Endometrial microvascular endothelial cells (primary cell): ENCODE data around the gene TNFRSF13B. TPM values are rescaled to one million over a fixed set of nuclear protein-coding genes. Genes with fewer than 3 reads are reported as not detected.

Source experiments
- in situ Hi-C: cut with HindIII; loops from 2 replicates; pipeline ENCODE4 v1.10.0; 2017; ENCODE audit warnings: low sequenced_read_pairs, low pct_unique_long_range_greater_than_20kb; ENCODE audit errors: inconsistent ontology term
- total RNA-seq: library from RNA; depleted of rRNA; stranded (reverse); fragments of >200 nt; gene quantifications from one replicate; pipeline ENCODE4 v1.2.3, GENCODE V29; 2015; ENCODE audit errors: inconsistent ontology term

Gene TNFRSF13B
- total RNA-seq, 1 donor from 2014 or later, result not detected

GRCh38 chr17:16943541-16944333 lies 28.2 kb downstream of the TNFRSF13B start:
- in situ Hi-C loops, result no loop called here

GRCh38 chr17:16943032-16943352 lies 28.9 kb downstream of the TNFRSF13B start:
- in situ Hi-C loops, result no loop called here

- in situ Hi-C loops, result no loop called here
Measured at GRCh38 chr17:16942141-16943031, 29.5 kb downstream of the TNFRSF13B start.

- in situ Hi-C loops, result no loop called here
Measured at GRCh38 chr17:16941072-16942036, 30.6 kb downstream of the TNFRSF13B start.

GRCh38 chr17:16940116-16940881 lies 31.6 kb downstream of the TNFRSF13B start:
- in situ Hi-C loops, result no loop called here

GRCh38 chr17:16939606-16940115 lies 32.3 kb downstream of the TNFRSF13B start:
- in situ Hi-C loops, result no loop called here

- in situ Hi-C loops, result no loop called here
Measured at GRCh38 chr17:16939208-16939576, 32.7 kb downstream of the TNFRSF13B start.

- in situ Hi-C loops, result no loop called here
Measured at GRCh38 chr17:16938496-16939207, 33.3 kb downstream of the TNFRSF13B start.

- in situ Hi-C loops, result no loop called here
Measured at GRCh38 chr17:16938031-16938430, 33.9 kb downstream of the TNFRSF13B start.

- in situ Hi-C loops, result no loop called here
Measured at GRCh38 chr17:16937431-16937830, 34.5 kb downstream of the TNFRSF13B start.

- in situ Hi-C loops, result no loop called here
Measured at GRCh38 chr17:16936536-16937310, 35.2 kb downstream of the TNFRSF13B start.

- in situ Hi-C loops, result no loop called here
Measured at GRCh38 chr17:16935786-16936185, 36.1 kb downstream of the TNFRSF13B start.

- in situ Hi-C loops, result no loop called here
Measured at GRCh38 chr17:16935241-16935663, 36.7 kb downstream of the TNFRSF13B start.

GRCh38 chr17:16934836-16935235 lies 37.1 kb downstream of the TNFRSF13B start:
- in situ Hi-C loops, result no loop called here

- in situ Hi-C loops, result no loop called here
Measured at GRCh38 chr17:16934133-16934795, 37.7 kb downstream of the TNFRSF13B start.
